GM21526 (cell line): ENCODE measurements around the gene RNU6-9.
"Not testable (repeated sequence)": the region's sequence is repeated elsewhere in the genome, so short reads cannot be mapped to it uniquely, and the experiment has no call there.

Source experiments
- ATAC-seq: cut with Tn5 transposase; IDR thresholded peaks from one replicate; pipeline ENCODE4 v1.9.1; 2021; ENCODE audit warnings: moderate library complexity; ENCODE audit not compliant: unreplicated experiment, low FRiP score

The RNU6-9 gene

GRCh38 chr19:876780-877314 lies 16.4 kb upstream of the RNU6-9 start:
- no peak for ATAC-seq

DNA sequence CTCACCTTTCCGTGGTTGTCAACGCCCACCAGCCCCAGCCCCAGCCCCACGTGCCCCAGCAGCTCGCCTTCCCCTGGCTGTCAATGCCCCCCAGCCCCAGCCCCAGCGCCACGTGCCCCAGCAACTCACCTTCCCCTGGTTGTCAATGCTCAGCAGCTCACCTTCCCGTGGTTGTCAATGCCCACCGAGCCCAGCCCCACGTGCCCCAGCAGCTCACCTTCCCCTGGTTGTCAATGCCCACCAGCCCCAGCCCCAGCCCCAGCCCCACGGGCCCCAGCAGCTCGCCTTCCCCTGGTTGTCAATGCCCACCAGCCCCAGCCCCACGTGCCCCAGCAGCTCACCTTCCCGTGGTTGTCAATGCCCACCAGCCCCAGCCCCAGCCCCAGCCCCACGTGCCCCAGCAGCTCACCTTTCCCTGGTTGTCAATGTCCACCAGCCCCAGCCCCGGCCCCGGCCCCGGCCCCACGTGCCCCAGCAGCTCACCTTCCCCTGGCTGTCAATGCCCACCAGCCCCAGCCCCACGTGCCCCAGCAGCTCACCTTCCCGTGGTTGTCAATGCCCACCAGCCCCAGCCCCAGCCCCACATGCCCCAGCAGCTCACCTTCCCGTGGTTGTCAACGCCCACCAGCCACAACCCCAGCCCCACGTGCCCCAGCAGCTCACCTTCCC lies 15.2 kb upstream of the RNU6-9 start:
- ATAC-seq = not testable (repeated sequence)

DNA sequence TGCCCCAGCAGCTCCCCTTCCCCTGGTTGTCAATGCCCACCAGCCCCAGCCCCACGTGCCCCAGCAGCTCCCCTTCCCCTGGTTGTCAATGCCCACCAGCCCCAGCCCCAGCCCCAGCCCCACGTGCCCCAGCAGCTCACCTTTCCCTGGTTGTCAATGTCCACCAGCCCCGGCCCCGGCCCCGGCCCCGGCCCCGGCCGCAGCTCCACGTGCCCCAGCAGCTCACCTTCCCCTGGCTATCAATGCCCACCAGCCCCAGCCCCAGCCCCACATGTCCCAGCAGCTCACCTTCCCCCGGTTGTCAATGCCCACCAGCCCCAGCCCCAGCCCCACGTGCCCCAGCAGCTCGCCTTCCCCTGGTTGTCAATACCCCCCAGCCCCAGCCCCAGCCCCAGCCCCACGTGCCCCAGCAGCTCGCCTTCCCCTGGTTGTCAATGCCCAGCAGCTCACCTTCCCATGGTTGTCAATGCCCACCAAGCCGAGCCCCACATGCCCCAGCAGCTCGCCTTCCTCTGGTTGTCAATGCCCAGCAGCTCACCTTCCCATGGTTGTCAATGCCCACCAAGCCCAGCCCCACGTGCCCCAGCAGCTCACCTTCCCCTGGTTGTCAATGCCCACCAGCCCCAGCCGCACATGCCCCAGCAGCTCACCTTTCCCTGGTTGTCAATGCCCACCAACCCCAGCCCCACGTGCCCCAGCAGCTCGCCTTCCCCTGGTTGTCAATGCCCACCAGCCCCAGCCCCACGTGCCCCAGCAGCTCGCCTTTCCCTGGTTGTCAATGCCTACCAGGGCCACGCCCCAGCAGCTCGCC lies 14.3 kb upstream of the RNU6-9 start:
- not testable (repeated sequence) for ATAC-seq

DNA sequence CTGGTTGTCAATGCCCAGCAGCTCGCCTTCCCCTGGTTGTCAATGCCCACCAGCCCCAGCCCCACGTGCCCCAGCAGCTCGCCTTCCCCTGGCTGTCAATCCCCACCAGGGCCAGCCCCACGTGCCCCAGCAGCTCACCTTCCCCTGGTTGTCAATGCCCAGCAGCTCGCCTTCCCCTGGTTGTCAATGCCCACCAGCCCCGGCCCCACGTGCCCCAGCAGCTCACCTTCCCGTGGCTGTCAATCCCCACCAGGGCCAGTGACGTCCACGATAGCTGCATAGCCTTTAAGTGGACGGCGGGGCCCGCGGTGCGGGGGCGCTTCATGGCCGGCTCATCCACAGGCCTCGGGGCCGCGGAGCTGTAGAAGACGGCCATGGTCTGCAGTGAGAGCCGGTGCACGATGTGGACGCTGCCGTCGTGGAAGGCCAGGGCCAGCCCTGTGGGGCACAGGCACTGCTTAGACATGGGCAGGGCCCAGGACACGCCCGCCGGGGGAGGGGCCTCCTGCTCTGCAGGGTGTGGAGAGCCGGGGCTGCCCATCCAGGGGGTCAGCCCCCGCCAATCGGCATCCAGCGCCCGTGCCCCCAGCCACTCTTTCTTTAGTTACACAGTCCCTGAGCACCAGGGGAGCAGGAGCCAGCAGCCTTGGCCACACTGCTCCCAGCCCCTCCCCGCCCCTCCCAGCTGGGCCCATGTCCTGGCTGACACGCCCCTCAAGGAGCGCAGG lies 13.4 kb upstream of the RNU6-9 start:
- no peak for ATAC-seq

DNA sequence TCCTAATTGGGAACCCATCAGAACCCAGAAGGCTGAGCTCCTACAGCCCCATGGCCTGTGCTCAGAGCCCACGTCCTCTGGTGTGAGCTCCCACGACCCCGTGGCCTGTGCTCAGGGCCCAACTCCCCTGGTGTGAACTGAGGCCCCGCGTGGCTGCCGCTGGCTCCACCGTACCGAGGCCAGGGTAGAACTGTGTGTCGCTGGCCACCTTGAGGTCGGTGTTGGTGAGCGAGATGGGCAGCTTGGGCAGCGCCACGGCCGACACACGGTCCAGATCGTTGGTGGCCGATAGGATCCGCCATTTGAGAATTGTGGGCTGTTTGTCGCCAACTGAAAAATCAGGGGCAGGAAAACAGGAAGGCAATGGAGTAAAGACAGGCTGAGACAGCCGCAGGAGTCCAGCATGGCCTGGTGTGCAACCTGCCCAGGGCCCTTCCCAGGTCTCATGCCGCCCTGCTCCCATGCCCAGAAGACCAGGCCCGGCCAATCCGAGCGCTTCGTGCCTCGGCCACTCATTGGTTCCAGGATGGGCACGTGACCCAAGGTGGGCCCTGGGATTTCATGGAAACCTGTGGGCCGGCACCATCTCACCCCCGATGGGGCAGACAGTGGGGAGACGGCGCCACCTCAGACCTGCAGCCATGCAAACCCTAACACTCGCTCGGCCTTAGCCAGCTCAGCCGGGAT lies 11.8 kb upstream of the RNU6-9 start:
- ATAC-seq = no peak

GRCh38 chr19:882871-883497 lies 10.3 kb upstream of the RNU6-9 start:
- ATAC-seq = no peak

GRCh38 chr19:883661-884211 lies 9.5 kb upstream of the RNU6-9 start:
- ATAC-seq = no peak

DNA sequence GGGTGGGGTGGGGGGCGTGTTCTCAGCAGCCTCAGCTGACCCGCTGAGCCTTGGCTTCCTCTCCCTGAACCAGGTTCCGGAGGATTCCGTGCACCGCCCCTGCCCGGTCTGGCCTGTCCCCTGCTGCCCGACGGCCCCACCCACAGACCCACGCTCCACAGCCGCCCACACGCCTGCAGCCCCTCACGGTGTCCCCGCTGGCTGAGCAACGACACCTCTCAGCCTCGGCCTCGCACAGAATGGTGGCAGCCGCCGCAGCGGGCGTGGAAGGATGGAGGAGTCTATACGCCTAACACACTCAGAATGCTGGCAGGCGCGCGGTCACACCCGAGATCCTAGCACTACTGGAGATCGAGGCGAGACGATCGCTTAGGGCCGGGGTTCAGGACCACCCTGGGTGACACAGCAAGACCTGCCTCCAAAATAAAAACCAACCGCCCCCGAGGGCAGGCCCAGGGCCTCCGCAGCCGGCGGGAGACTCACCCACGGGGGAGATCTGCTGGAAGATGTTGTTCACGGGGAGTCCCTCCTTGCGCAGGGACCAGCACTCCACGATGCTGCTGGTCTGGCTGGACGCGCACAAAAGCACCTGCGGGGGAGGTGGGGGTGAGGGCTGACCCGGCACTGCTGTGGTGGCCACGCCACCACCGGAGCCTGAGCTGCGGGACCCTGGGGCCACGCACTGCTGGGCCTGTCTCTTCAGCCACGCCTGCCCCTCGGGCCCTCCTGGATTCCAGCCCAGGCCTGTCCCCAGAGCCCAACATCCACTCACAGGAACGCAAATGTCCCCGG lies 8.7 kb upstream of the RNU6-9 start:
- no peak for ATAC-seq

- ATAC-seq = no peak
Observed at GRCh38 chr19:885536-886224, 7.6 kb upstream of the RNU6-9 start.

DNA sequence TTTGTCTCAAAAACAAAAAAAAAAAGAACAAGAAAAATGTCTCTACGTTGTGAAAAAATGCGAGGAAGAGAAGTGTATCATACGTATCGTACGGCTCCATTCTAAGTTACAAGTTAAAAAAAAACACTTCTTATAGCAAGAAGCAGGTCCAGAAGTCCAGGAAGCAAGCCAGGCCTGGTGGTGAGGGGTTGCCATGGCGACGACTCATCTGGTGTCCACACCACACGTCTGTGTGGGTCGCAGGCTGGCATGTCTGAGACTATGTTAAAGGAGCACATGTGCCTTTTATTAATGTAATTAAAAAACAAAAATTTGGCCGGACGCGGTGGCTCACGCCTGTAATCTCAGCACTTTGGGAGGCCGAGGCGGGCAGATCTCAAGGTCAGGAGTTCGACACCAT lies 6.2 kb upstream of the RNU6-9 start:
- no peak for ATAC-seq

DNA sequence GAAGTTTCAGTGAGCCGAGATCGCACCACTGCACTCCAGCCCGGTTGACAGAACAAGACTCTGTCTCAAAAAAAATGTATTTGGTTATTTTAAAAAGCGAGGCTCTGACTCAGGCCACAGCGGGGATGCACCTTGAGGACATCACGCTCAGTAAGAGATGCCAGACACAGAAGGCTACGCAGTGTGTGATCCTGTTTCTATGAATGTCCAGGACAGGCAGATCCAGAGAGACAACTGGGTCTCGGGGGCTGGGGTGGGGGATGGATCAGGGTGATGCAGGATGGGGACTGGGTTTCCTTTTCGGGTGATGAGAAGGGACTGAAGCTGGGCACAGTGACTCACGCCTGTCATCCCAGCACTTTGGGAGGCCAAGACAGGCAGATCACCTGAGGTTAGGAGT lies 5.7 kb upstream of the RNU6-9 start:
- ATAC-seq = no peak

DNA sequence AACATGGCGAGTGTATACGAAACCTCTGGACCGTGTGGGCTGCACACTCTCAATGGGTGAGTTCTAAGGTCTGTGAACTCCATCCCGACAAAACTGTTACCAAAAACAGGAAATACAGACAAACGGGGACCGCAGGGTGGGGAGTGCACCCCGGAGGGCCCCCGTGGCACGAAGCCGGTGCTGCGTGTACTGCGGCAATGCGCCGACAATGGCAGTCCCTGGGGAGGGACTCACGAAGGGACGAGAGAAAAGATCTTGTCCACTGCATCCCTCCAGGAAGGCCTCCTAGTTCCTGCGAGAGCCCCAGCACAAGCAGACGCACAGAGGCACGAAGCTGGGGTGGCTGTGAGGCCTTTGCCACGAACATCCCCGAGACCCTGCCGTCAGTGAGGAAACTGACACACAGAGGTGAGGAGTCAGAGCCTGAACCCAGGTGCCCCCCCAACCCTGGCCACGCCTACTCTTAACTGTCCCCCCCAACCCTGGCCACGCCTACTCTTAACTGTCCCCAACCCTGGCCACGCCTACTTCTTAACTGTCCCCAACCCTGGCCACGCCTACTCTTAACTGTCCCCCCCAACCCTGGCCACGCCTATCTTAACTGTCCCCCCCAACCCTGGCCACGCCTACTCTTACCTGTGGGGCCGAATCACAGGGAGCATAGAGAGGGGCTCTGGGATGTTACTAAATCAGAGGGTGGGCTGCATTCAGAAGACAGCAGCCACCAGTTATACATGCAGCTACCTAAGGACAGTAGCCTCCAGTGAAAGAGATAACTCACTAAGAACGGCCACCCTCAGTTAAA lies 4.5 kb upstream of the RNU6-9 start:
- no peak for ATAC-seq

DNA sequence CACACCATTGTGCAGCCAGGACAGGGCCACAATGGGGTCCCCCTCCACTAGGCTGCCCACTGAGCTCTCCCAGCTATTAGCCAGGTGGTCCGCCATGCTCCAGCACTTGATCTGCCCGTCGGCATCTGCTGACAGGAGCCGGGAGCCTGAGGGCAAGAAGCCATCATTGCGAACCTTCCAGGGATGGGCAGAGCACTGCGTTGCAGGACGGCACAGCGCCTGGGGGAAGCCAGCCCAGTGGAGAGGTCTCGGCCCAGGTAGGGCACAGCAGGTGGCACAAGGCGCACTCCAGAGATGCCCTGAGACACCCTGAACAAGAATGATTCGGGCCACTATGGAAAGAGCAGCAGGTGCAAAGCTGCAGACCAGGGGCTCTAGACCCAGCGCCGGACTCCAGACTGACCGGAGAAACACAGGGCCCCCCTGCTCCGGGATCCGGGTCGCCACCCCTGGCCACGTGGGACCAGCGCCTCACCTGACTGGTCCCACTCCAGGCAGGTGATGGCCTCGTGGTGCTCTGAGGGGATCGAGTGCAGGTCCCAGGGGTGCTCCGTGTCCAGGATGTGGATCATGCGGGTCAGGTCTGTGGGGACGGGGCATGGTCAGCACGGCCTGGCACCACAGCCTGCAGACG lies 3.5 kb upstream of the RNU6-9 start:
- no peak for ATAC-seq

GRCh38 chr19:890831-891230 lies 2.5 kb upstream of the RNU6-9 start:
- ATAC-seq = no peak

DNA sequence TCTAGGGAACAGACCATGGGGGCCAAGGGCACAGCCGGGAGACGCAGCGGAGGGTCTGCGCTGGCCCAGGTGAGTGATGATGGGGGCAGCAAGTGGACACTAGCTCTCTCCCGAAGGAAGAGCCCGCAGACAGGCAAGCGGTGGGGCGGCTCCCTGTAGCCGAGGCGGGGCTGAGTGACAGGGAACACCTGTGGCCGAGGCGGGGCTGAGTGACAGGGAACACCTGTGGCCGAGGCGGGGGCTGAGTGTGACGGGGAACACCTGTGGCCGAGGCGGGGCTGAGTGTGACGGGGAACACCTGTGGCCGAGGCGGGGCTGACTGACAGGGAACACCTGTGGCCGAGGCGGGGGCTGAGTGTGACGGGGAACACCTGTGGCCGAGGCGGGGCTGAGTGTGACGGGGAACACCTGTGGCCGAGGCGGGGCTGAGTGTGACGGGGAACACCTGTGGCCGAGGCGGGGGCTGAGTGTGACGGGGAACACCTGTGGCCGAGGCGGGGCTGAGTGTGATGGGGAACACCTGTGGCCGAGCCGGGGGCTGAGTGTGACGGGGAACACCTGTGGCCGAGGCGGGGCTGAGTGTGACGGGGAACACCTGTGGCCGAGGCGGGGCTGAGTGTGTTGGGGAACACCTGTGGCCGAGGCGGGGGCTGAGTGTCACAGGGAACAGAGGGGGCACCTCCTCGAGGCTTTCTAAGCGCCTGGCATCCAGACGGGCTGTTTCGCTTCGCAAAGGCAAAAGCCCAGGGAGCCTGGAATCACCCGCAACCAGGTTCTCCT lies 1.7 kb upstream of the RNU6-9 start:
- ATAC-seq = not testable (repeated sequence)

DNA sequence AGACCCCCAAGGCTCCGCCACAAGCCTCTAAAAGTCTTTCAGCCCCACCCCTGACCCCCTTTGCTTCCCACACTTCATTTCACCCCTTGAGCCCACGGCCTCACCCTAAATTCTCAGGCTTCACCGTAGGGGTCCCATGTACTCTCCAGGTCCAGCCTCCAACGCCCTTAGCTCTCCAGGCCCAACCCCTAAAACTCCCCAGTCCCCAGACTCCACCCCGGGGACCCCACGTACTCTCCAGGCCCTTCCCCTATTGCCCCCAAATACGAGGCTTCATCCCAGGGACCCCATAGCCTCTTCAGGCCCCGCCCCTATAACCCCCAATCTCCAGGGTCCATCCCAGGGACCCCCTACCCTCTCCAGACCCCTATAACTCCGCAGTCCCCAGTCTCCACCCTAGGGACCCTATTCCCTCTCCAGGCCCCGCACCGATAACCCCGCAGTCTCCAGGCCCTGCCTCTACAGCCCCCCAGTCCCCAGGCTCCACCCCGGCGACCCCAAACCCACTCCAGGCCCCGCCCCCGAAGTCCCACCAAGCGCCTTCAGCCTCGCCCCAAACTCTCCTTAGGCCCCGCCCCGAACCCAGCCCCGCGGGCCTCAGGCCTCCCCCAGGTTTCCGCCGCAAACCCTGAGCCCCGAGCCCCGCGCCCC lies 916 bp upstream of the RNU6-9 start:
- ATAC-seq = no peak
